Measurements from ENCODE around the gene GSN.

DNA sequence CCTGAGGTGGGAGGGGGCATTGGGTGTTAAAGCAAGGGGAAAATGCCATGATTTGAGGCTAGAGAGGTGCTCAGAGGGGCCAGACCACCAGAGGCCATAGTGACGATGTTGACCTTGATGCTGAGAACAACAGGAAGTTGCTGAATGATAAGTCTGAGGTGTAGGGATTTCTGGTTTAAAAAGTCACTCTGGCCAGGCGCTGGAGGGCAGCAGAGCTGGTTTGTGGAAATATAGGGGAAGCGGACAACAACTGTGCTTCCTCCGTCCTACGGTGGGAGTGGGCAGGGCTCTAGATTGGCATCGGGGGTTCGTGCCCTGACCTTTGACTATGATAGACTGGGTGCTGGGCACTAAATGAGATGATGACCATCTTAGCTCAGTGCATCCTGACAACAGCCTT, 57.4 kb downstream of the GSN start:
- TF ChIP-seq, protein P1, sequence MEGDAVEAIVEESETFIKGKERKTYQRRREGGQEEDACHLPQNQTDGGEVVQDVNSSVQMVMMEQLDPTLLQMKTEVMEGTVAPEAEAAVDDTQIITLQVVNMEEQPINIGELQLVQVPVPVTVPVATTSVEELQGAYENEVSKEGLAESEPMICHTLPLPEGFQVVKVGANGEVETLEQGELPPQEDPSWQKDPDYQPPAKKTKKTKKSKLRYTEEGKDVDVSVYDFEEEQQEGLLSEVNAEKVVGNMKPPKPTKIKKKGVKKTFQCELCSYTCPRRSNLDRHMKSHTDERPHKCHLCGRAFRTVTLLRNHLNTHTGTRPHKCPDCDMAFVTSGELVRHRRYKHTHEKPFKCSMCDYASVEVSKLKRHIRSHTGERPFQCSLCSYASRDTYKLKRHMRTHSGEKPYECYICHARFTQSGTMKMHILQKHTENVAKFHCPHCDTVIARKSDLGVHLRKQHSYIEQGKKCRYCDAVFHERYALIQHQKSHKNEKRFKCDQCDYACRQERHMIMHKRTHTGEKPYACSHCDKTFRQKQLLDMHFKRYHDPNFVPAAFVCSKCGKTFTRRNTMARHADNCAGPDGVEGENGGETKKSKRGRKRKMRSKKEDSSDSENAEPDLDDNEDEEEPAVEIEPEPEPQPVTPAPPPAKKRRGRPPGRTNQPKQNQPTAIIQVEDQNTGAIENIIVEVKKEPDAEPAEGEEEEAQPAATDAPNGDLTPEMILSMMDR (IDR thresholded peaks at IDR 0.05) = no peak
- no peak for TF ChIP-seq MAZ (IDR thresholded peaks at IDR 0.05; ENCODE audit: borderline replicate concordance, low read depth, low read length)

Measured in A549 (cell line).